ENCODE data around the gene SETD7.
"Not testable (repeated sequence)": the region's sequence is repeated elsewhere in the genome, so short reads cannot be mapped to it uniquely, and the experiment has no call there.

SETD7 gene

GRCh38 chr4:139453041-139453370 lies 103.0 kb downstream of the SETD7 start:
- no peaks in the 10 kb centered on the region; the same call in 1 of the 2 replicates for H3K36me3 ChIP-seq (ENCODE audit: control insufficient read depth, insufficient read depth, low read length)
- peak overlapping the region; percentile 86 for H3K9ac ChIP-seq (ENCODE audit: low read length)
- no peaks in the 10 kb centered on the region for H3K27me3 ChIP-seq (ENCODE audit: control insufficient read depth, insufficient read depth, low read length)
- peak overlapping the region; percentile 98 for H3K4me3 ChIP-seq (ENCODE audit: low read depth, low read length)
- peaks cover 19% of the 10 kb centered on the region for H3K4me1 ChIP-seq (ENCODE audit: control insufficient read depth, insufficient read depth, low read length)
- peak overlapping the region; percentile 74 for H3K27ac ChIP-seq (ENCODE audit: low read depth, low read length)
- no peaks in the 10 kb centered on the region for H3K9me3 ChIP-seq (ENCODE audit: control insufficient read depth, insufficient read depth, low read depth, low read length)

GRCh38 chr4:139451997-139452396 lies 104.0 kb downstream of the SETD7 start:
- H3K4me3 ChIP-seq (ENCODE audit: low read depth, low read length): peak overlapping the region; percentile 98
- H3K9ac ChIP-seq (ENCODE audit: low read length): no peak overlapping the region
- H3K36me3 ChIP-seq (ENCODE audit: control insufficient read depth, insufficient read depth, low read length): no peaks in the 10 kb centered on the region; the same call in 1 of the 2 replicates

DNA sequence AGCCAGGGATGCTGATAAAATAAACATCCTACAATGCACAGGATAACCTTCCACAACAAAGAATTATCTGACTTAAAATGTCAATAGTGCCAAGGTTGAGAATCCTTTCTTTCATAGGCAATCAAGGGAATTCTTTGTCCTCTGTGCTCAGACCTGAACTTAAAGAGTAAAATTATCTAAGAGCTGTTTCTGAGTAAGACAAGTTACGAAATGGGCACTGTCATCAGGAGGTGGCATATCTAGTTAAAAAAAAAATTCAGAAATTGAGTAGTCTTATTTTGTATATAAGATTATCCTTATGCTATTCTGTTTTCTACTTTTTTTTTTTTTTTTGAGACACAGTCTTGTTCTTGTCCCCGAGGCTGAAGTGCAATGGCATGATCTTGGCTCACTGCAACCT lies 105.4 kb downstream of the SETD7 start:
- Histone ChIP-seq H3K4me3 (ENCODE audit: low read depth, low read length) (no peak overlapping the region), H3K36me3 (ENCODE audit: control insufficient read depth, insufficient read depth, low read length) (no peaks in the 10 kb centered on the region; the same call in 1 of the 2 replicates), H3K9ac (ENCODE audit: low read length) (no peak overlapping the region), H3K4me1 (ENCODE audit: control insufficient read depth, insufficient read depth, low read length) (peaks cover 11% of the 10 kb centered on the region; the same call in 1 of the 2 replicates), H3K9me3 (ENCODE audit: control insufficient read depth, insufficient read depth, low read depth, low read length) (no peaks in the 10 kb centered on the region), H3K27ac (ENCODE audit: low read depth, low read length) (no peak overlapping the region), H3K27me3 (ENCODE audit: control insufficient read depth, insufficient read depth, low read length) (no peaks in the 10 kb centered on the region)

More at GRCh38 chr4:139451997-139452396, 104.0 kb downstream of the SETD7 start:
- Histone ChIP-seq H3K9me3 (ENCODE audit: control insufficient read depth, insufficient read depth, low read depth, low read length) (no peaks in the 10 kb centered on the region), H3K4me1 (ENCODE audit: control insufficient read depth, insufficient read depth, low read length) (peaks cover 19% of the 10 kb centered on the region), H3K27me3 (ENCODE audit: control insufficient read depth, insufficient read depth, low read length) (no peaks in the 10 kb centered on the region), H3K27ac (ENCODE audit: low read depth, low read length) (no peak overlapping the region)

DNA sequence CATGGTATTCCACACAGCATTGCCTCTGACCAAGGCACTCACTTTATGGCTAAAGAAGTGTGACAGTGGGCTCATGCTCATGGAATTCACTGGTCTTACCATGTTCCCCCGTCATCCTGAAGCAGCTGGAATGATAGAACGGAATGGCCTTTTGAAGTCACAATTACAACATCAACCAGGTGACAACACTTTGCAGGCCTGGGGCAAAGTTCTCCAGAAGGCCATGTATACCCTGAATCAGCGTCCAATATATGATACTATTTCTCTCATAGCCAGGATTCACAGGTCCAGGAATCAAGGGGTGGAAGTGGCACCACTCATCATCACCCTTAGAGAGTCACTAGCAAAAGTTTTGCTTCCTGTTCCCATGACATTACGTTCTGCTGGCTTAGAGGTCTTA lies 108.9 kb downstream of the SETD7 start:
- not testable (repeated sequence) for H3K36me3 ChIP-seq (ENCODE audit: control insufficient read depth, insufficient read depth, low read length); H3K4me1 ChIP-seq (ENCODE audit: control insufficient read depth, insufficient read depth, low read length); H3K27me3 ChIP-seq (ENCODE audit: control insufficient read depth, insufficient read depth, low read length); H3K9ac ChIP-seq (ENCODE audit: low read length); H3K27ac ChIP-seq (ENCODE audit: low read depth, low read length); H3K9me3 ChIP-seq (ENCODE audit: control insufficient read depth, insufficient read depth, low read depth, low read length); H3K4me3 ChIP-seq (ENCODE audit: low read depth, low read length)

Data from HUES6 (cell line).